PC-9 (cell line): Measurements from ENCODE around the gene NBEAL2.

ENCODE experiments used
- EZH2 ChIP-seq: fragments of 200-600 bp; sonication (generic); IDR thresholded peaks from 2 replicates; pipeline ENCODE4 v1.8.0; 2017; ENCODE audit warnings: antibody characterized with exemption, low read depth
- TF ChIP-seq, protein P1 (sequence below): fragments of 200-600 bp; sonication (generic); conservative IDR thresholded peaks from 2 replicates; pipeline ENCODE4 v1.6.1; 2017; ENCODE audit warnings: mixed run types, antibody characterized with exemption, mild to moderate bottlenecking, moderate library complexity

DNA sequence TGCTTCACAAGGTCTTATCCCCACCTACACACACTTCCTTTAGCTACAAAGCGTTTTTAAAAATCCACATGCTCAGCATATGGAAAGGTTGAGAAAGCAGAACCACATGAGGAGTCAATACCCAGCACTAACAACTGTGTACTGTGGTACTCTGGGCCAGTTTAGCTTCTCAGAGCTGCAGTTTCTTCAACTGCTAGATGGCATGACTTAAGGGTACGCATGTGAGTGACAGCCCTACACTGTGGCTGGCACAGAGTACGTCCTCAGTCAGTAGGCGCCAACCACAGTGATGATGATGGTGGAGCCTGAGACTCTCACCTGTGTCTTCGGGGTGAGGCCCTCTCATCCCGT is 20.3 kb upstream of the NBEAL2 start:
- TF ChIP-seq, protein P1, sequence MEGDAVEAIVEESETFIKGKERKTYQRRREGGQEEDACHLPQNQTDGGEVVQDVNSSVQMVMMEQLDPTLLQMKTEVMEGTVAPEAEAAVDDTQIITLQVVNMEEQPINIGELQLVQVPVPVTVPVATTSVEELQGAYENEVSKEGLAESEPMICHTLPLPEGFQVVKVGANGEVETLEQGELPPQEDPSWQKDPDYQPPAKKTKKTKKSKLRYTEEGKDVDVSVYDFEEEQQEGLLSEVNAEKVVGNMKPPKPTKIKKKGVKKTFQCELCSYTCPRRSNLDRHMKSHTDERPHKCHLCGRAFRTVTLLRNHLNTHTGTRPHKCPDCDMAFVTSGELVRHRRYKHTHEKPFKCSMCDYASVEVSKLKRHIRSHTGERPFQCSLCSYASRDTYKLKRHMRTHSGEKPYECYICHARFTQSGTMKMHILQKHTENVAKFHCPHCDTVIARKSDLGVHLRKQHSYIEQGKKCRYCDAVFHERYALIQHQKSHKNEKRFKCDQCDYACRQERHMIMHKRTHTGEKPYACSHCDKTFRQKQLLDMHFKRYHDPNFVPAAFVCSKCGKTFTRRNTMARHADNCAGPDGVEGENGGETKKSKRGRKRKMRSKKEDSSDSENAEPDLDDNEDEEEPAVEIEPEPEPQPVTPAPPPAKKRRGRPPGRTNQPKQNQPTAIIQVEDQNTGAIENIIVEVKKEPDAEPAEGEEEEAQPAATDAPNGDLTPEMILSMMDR, result no peak
- no peak for TF ChIP-seq EZH2
